Hepatocyte (in vitro differentiated cells): ENCODE measurements around the gene SPTAN1. TPM values are rescaled to one million over a fixed set of nuclear protein-coding genes. Genes with fewer than 3 reads are reported as not detected.

ENCODE experiments used
- DNase-seq: peaks from one replicate; pipeline ENCODE4 v3.0.0-alpha.2; 2016; ENCODE audit warnings: low spot score
- H2AFZ ChIP-seq: fragments of 200-600 bp; sonication (generic); 2 replicates; pipeline ENCODE4 v1.6.0; 2016; ENCODE audit warnings: antibody characterized with exemption, mild to moderate bottlenecking
- H3K27ac ChIP-seq: fragments of 200-600 bp; sonication (generic); 2 replicates; pipeline ENCODE4 v1.5.1; 2016; ENCODE audit warnings: mild to moderate bottlenecking
- H3K27me3 ChIP-seq: fragments of 200-600 bp; sonication (generic); 2 replicates; pipeline ENCODE4 v1.6.1; 2016
- H3K36me3 ChIP-seq: fragments of 200-600 bp; sonication (generic); replicated peaks from 2 replicates; pipeline ENCODE4 v1.5.1; 2016; ENCODE audit warnings: low read depth; ENCODE audit not compliant: insufficient read depth
- H3K4me1 ChIP-seq: fragments of 200-600 bp; sonication (generic); 2 replicates; pipeline ENCODE4 v1.5.1; 2016; ENCODE audit warnings: mild to moderate bottlenecking, moderate library complexity; ENCODE audit not compliant: insufficient read depth
- H3K4me2 ChIP-seq: fragments of 200-600 bp; sonication (generic); 2 replicates; pipeline ENCODE4 v1.6.0; 2016
- H3K4me3 ChIP-seq: fragments of 200-600 bp; sonication (generic); 2 replicates; pipeline ENCODE4 v1.5.1; 2016; ENCODE audit warnings: mild to moderate bottlenecking
- H3K79me2 ChIP-seq: fragments of 200-600 bp; sonication (generic); 2 replicates; pipeline ENCODE4 v1.6.0; 2017; ENCODE audit warnings: mild to moderate bottlenecking
- H3K9me2 ChIP-seq: fragments of 200-600 bp; sonication (generic); replicated peaks from 2 replicates; pipeline ENCODE4 v1.6.0; 2017; ENCODE audit warnings: mild to moderate bottlenecking; ENCODE audit not compliant: insufficient read depth
- H3K9me3 ChIP-seq: fragments of 200-600 bp; sonication (generic); 2 replicates; pipeline ENCODE4 v1.5.1; 2016; ENCODE audit warnings: low read depth, mild to moderate bottlenecking
- H4K20me1 ChIP-seq: fragments of 200-600 bp; sonication (generic); 2 replicates; pipeline ENCODE4 v1.6.0; 2016; ENCODE audit warnings: mild to moderate bottlenecking; ENCODE audit not compliant: insufficient read depth, poor library complexity, severe bottlenecking
- EZH2 ChIP-seq: fragments of 200-600 bp; sonication (generic); IDR thresholded peaks from 2 replicates; pipeline ENCODE4 v1.6.1; 2016; ENCODE audit warnings: antibody characterized with exemption, mild to moderate bottlenecking, borderline replicate concordance
- EZH2phosphoT487 ChIP-seq: fragments of 200-600 bp; sonication (generic); IDR thresholded peaks from one replicate; pipeline ENCODE4 v1.6.1; 2018; ENCODE audit warnings: antibody characterized with exemption, mild to moderate bottlenecking, low read depth, moderate library complexity; ENCODE audit not compliant: unreplicated experiment, severe bottlenecking
- WGBS: methylation state at CpG from one replicate; pipeline ENCODE4 v1.1.6; 2016; ENCODE audit warnings: low lambda C conversion rate; ENCODE audit errors: missing lambda C conversion rate; 5-methylcytosine and 5-hydroxymethylcytosine counted together
- polyA plus RNA-seq: library from polyadenylated mRNA; unstranded; fragments of >200 nt; fragmentation: Nextera tagmentation; extraction: Ambion mirVana; gene quantifications from 2 replicates; pipeline ENCODE4 v1.2.1, GENCODE V29; 2016
- total RNA-seq: library from RNA; depleted of rRNA; stranded (reverse); fragments of >200 nt; gene quantifications from 2 replicates; pipeline ENCODE4 v1.2.3, GENCODE V29; 2014
- TF ChIP-seq, protein P1 (sequence below): fragments of 200-600 bp; sonication (generic); IDR thresholded peaks from 2 replicates; pipeline ENCODE4 v1.5.1; 2016; ENCODE audit warnings: antibody characterized with exemption, mild to moderate bottlenecking; ENCODE audit not compliant: poor library complexity

Gene SPTAN1
- total and polyA plus RNA-seq, 2 experiments from 2014 or later, result 123 to 184 TPM

DNA sequence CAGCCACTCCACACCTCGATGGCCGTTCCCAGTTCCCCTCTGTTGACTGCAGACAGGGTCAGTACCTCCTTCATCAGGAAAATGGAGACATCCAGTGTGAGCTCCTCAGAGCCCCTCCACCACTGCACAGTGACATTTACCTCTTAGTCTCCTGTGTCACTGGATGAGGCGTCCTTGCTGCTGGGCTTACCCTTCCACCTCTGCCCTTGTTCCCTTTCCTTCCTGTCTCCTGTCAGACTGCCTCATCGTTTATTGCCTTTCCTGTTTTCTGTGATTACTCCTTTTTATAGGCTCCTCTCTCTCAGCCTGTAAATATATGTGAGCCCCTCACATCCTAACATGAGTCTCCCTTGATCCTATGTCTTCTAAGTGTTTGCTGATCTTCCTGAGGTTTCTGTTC lies 23.2 kb upstream of the SPTAN1 start:
- Histone ChIP-seq H3K27ac (no peak overlapping the region), H3K4me3 (no peak overlapping the region), H3K27me3 (no peaks in the 10 kb centered on the region), H2AFZ (no peak overlapping the region), H4K20me1 (no peaks in the 10 kb centered on the region), H3K79me2 (no peaks in the 10 kb centered on the region), H3K36me3 (no peaks in the 10 kb centered on the region), H3K4me1 (no peaks in the 10 kb centered on the region), H3K4me2 (no peak overlapping the region), H3K9me2 (no peaks in the 10 kb centered on the region), H3K9me3 (no peaks in the 10 kb centered on the region)
- TF ChIP-seq, protein P1, sequence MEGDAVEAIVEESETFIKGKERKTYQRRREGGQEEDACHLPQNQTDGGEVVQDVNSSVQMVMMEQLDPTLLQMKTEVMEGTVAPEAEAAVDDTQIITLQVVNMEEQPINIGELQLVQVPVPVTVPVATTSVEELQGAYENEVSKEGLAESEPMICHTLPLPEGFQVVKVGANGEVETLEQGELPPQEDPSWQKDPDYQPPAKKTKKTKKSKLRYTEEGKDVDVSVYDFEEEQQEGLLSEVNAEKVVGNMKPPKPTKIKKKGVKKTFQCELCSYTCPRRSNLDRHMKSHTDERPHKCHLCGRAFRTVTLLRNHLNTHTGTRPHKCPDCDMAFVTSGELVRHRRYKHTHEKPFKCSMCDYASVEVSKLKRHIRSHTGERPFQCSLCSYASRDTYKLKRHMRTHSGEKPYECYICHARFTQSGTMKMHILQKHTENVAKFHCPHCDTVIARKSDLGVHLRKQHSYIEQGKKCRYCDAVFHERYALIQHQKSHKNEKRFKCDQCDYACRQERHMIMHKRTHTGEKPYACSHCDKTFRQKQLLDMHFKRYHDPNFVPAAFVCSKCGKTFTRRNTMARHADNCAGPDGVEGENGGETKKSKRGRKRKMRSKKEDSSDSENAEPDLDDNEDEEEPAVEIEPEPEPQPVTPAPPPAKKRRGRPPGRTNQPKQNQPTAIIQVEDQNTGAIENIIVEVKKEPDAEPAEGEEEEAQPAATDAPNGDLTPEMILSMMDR, result no peak
- TF ChIP-seq EZH2, result no peak
- no peak for TF ChIP-seq EZH2phosphoT487
- no peak for DNase-seq
- WGBS, result 85% methylated on average over 4 of the region's 4 CpGs

DNA sequence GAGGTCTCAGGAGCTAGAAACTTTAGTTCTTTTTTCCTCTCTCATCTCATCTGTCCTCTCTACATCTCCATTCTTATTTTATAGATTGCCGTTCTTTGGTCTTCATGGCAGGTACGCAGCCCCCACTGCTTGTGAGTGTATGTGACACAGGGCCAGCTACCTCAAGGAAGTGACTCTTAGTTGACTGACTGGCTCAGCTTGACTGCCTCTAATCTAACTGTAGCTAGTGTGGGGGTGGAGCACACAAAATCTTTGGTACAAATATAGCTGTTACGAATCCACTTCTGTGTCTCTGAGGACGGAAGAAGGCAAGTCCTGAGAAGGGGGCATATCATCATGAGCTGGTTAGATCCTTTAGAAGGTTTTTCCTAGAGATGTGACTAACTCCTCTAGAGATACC lies 19.8 kb upstream of the SPTAN1 start:
- H3K4me2 ChIP-seq, result no peak overlapping the region
- H3K79me2 ChIP-seq, result no peaks in the 10 kb centered on the region
- no peaks in the 10 kb centered on the region for H3K27me3 ChIP-seq
- no peak overlapping the region for H2AFZ ChIP-seq
- no peaks in the 10 kb centered on the region for H4K20me1 ChIP-seq
- 93% methylated on average over 4 of the region's 4 CpGs for WGBS
- TF ChIP-seq, protein P1, result no peak
- no peak overlapping the region for H3K27ac ChIP-seq
- no peaks in the 10 kb centered on the region for H3K4me1 ChIP-seq
- DNase-seq, result no peak
- H3K4me3 ChIP-seq, result no peak overlapping the region
- no peaks in the 10 kb centered on the region for H3K9me3 ChIP-seq
- H3K9me2 ChIP-seq, result no peaks in the 10 kb centered on the region
- peaks cover 5% of the 10 kb centered on the region for H3K36me3 ChIP-seq

DNA sequence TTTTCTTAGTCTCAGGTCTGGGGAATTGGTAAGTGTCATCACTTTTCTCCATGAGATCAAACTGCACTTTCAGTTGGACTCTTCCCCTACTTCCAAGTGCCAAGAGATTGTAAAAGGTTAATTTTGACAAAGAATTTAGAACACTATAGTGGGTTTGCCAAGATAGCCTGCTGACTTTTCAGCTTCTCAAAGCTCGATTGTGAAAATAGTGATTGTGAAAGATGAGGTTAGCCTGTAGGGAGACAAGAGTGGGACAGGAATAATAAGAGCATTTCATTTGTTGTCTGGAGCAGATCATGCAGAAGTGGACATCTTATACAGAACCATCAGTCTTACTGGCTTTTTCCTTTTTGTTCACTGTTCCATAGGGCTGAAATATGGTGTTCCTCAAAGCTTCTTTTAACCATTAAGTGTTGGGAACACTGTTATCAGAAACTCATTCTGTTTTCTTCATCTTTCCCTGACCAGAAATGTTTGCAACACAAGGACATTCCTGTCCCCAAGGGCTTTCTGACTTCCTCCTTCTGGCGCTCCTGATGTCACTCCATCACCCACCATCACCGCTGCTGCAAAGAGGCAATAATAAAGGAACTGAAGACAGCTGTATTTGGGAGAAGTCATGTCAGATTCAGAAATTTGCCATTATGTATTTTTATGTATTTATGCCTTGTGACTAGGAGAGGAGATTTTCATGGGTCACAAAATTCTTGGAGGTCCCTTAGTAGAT lies 11.6 kb upstream of the SPTAN1 start:
- Histone ChIP-seq H3K4me3 (no peak overlapping the region), H3K36me3 (peaks cover 5% of the 10 kb centered on the region), H3K9me3 (no peaks in the 10 kb centered on the region), H2AFZ (no peak overlapping the region), H3K79me2 (no peaks in the 10 kb centered on the region), H3K4me2 (no peak overlapping the region), H3K4me1 (no peaks in the 10 kb centered on the region), H3K27ac (no peak overlapping the region), H4K20me1 (no peaks in the 10 kb centered on the region), H3K9me2 (no peaks in the 10 kb centered on the region), H3K27me3 (no peaks in the 10 kb centered on the region)
- 88% methylated on average over 3 of the region's 3 CpGs for WGBS
- no peak for DNase-seq
- TF ChIP-seq, protein P1, result no peak

DNA sequence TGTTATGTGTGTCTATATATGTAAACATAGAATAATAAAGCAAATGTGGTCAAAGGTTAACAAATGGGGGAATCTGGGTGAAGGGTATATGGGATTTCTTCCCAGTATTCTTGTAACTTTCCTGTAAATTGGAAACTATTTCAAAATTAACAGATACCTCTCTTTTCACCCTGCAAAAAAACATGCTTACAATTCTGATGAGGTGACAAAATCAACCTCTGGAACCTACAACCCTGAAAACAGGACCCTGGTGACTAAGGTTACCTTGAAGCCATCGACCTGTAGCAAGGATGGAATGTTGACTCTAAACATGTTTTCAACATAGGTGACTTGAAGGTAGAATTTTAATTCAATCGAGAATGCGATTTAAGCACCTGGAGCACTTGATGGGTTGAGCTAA lies 5.9 kb upstream of the SPTAN1 start:
- Histone ChIP-seq H3K36me3 (no peaks in the 10 kb centered on the region), H3K4me3 (no peak overlapping the region), H3K4me2 (no peak overlapping the region), H3K4me1 (peaks cover 4% of the 10 kb centered on the region), H3K27ac (no peak overlapping the region), H3K27me3 (no peaks in the 10 kb centered on the region), H3K79me2 (no peaks in the 10 kb centered on the region), H3K9me3 (no peaks in the 10 kb centered on the region), H3K9me2 (no peaks in the 10 kb centered on the region), H4K20me1 (no peaks in the 10 kb centered on the region), H2AFZ (no peak overlapping the region)
- TF ChIP-seq, protein P1, result no peak
- TF ChIP-seq EZH2phosphoT487 (no peak), EZH2 (no peak)
- 81% methylated on average over 3 of the region's 3 CpGs for WGBS
- DNase-seq, result no peak
